NCI-H128 (cell line): ENCODE results near the gene SLC35F3.

Experiments
- DNase-seq: peaks from one replicate; lab custom pipeline; 2025; ENCODE audit not compliant: unreplicated experiment; lab: John Stamatoyannopoulos, UW

Gene SLC35F3

DNA sequence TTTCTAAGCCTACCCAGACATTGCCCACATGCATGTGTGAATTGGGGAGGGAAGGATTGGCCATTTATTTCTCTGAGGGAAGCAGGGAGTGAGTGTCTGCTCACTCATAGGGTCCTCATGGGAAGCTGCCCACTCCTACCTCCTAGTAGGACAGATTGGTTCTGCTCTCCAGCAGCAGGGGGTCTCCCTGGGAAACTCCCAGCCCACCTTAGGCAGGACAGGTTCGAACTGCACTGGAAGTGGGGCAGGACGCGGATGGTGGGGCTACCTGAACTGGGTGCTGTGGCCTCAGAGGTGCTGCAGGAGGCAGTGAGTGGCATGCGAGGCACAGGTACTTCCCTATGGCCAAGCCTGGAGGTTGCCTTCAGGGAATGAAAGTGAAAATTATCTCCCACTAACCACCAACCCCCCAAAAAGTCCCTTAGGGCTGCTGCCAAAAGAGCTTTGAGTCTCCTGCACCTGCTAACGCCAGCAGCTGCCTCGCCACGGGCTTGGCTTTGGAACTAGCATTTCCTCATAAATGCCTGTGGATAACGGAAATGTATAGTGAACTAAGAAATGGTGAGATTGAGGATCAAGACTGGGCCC, 311.7 kb downstream of the SLC35F3 start:
- no peak for DNase-seq

DNA sequence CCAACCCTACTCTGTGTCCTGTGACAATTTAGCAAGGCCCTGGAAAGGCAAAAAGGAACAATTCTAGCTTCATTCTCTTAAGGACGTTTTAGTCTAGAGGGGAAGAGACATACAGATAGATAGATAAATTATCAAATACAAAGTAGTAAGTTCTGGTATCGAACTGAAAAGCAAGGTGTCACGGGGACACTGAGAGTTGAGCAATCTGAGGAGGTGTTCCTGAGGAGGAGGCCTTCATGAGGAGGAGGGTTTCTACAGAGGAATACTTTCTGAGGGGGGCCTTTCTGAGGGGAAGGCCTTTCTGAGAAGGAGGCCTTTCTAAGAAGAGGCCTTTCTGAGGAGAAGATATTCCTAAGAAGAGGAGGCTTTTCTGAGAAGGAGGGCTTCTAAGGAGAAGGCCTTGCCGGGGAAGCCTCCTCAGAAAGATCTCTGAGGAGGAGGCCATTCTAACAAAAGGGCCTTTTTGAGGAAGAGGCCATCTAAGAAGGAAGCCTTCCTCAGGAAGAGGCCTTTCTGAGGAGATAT, 312.9 kb downstream of the SLC35F3 start:
- DNase-seq = no peak

- no peak for DNase-seq
Measured at GRCh38 chr1:234218078-234218477, 313.6 kb downstream of the SLC35F3 start.

- no peak for DNase-seq
Measured at GRCh38 chr1:234219711-234220110, 315.2 kb downstream of the SLC35F3 start.

- DNase-seq = no peak
Measured at GRCh38 chr1:234221601-234222000, 317.1 kb downstream of the SLC35F3 start.

- DNase-seq = no peak
Measured at GRCh38 chr1:234222561-234223280, 318.2 kb downstream of the SLC35F3 start.

- DNase-seq = no peak
Measured at GRCh38 chr1:234226113-234226818, 321.8 kb downstream of the SLC35F3 start.

DNA sequence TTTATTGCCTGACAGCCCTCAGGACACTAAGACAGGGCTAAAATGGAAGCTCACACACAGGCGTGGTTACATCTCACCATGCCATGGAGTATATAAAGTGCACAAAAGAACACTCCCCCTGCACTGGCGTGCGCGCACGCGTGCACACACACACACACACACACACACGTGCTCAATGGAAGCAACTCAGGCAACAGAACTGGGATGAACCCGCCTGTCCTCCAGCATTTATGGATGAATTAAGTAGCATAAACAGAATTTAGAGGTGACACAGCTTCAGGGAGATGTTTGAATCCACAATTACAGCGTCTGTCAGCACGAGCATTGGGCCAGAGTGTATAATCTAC, 322.3 kb downstream of the SLC35F3 start:
- DNase-seq = no peak

DNA sequence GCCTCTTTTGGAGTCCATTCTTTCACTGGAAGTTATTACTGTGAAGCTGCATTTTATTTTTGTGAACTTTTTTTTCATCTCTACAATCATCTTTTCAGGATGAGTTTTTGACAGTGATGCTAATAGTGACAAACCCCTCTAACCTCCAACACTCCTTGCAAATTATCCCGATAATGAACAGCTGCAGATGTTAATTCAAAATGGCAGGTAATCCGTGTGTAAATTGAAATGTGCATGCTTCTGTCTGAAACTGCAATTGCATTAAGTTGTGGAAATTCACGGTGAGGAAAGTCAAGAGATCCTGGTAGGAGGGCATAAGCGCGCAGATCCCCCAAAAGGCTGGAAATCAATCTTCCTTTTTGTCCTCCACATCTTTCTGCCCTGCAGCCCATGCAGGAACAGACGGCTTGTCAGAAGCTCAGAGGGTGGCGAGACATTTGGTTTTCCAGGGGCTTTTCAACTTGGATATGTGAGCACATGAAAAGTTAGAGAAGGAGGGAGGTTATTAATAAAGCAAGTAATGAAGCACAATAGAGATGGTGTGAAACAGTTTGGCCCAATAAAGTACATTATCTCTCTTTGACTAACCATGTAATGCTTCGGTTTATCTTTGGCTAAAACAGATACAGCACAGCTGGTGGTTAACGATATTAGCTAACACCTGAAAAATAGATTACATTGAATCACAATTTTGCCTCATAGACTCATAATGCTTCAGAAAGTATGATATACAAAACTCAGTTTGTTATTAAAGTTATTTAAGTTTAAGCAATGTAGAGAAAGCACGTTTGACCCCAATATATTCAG, 325.3 kb downstream of the SLC35F3 start:
- no peak for DNase-seq

DNA sequence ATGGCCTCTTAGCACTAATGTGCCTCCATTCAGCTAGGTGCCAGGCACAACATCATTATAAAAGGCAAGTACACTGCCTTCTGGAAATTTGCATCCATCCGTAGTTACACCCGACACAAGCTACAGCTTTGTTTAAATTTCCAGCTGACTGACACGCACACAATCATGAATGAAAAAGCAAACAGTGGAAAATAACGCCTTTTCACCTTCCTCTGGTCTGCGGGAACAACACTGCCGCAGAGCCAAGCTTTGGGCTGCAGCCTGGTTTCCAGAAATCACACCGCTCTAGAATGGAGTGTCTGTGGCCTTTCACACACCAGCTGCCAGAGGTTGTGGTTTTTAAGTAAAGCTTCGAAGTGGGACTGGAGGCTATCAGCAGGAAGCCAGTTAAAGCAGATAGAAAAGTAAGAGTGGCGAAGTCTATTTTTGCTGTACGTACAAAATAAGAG, 326.0 kb downstream of the SLC35F3 start:
- DNase-seq = peak; percentile 40

DNA sequence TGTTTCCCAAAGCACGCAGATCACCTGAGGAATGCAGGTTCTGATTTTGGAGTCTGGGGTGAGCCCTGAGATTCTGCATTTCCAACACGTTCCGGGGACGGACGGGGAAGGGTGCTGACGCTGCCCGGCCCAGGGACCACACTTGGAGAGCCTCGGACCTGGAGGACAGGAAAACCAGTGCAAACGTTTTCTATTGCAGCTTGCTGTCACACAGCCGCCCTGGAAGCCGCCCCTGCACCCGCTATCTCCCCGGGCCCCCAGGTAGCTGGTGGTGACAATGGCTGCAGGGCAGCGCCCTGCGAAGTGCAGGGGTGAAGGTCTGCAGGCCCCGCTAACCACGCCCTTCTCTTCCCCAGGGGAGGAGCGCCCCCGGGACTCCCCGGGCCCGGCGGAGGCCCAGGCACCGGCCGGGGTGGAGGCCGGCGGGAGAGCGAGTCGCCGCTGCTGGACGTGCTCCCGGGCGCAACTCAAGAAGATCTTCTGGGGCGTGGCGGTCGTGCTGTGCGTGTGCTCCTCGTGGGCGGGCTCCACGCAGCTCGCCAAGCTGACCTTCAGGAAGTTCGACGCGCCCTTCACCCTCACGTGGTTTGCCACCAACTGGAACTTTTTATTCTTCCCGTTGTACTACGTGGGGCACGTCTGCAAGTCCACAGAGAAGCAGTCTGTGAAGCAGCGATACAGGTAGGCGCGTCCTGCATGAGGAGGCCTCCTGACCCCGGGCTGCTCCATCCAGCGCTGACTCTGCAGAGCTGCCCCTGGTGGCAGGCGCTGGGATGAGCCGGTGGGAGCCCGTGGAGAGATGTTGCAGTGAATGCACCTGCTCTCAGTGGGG, 326.8 kb downstream of the SLC35F3 start:
- DNase-seq = no peak

GRCh38 chr1:234231893-234232276, 327.4 kb downstream of the SLC35F3 start:
- DNase-seq = no peak

GRCh38 chr1:234234199-234234598, 329.7 kb downstream of the SLC35F3 start:
- no peak for DNase-seq

GRCh38 chr1:234235434-234235881, 331.0 kb downstream of the SLC35F3 start:
- DNase-seq = no peak

DNA sequence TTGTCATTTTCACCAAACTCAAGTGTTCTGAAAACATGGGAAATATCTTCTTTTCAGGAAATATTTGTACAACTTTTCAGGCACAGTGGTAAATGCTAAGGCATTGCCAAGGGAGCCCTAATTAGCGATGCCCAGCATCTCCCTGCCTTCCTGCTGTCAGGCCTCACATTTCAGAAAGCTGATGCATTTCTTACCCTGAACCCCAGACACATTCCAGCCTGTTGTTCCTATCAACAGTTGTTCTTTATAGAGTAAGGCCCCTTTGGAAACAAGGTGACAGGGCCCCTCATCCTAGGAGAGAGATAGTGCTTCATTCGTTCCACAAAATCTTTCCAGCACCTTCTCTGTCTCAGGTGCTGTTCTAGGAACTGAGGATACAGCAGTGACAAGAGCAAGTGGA, 332.9 kb downstream of the SLC35F3 start:
- DNase-seq = no peak

DNA sequence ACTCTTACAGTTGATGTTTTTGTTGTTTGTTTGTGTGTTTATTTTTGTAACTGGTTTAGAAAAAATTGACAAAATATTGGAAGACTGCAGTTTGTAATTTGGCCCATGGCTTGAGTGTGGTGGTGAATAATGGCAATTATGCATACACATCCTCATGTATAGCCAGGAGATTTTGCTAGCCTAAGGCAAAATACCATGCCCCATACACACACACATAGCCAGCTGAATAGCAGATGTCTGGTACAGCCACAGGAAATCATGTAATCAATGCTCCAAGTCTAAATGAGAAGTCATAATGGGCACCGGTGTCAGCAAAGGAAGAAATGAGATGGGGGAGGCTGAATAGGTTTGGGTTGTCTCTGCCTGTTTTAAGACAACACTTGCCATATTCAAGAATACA, 333.6 kb downstream of the SLC35F3 start:
- no peak for DNase-seq

DNA sequence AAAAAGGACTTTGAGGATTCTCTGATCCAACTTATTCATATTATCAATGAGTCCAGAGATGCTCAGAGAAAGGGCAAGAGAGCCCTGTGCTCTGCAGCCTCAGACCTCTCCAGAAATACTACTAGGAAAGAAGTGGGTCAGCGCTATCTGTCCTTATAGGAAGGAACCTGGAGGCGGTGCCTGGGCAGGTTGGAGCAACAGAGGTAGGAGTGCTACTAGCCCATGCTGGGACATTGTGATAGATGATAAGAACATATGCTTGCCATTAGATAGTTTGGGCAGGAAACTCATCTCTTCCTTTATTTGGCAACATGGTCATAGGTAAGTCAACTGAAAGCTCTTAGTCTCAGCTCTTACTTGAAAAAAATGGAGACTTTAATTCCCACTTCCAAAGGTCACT, 335.0 kb downstream of the SLC35F3 start:
- no peak for DNase-seq

GRCh38 chr1:234239936-234240335, 335.5 kb downstream of the SLC35F3 start:
- DNase-seq = no peak

- DNase-seq = no peak
Measured at GRCh38 chr1:234240680-234241079, 336.2 kb downstream of the SLC35F3 start.

- DNase-seq = no peak
Measured at GRCh38 chr1:234241941-234242490, 337.5 kb downstream of the SLC35F3 start.
